Measurements from ENCODE around the gene EXD3.

The EXD3 gene

DNA sequence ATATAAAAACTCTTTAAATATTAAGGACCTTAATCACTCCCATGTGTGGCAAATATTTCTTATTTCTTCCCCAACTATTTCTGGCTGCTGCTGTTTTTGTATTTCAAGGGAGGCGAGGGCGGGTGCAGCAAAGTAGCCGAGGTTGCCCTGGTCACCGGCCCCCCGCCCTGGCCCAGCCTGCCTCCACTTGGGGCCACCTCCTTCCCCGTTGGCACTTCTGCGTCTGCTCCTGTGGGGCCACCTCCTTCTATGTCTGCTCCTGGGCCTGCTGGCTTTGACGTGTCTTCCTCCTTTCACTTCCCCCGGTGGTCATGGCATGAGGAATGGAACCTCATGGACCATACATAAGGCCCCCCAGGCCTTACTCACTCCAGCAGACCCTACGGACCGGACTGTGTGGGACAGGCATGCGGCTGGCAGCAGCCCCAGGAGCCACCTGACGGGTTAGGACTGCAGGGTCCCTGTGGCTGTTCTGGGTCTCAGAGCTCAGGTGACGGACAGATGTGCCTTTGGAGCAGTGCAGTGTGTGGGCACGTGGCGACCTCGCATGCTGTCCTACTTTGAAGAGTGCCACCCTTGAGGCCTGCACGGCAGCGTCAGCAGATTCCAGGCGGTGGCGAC lies 24.0 kb upstream of the EXD3 start:
- H3K4me3 ChIP-seq (ENCODE audit: low read length), result no peak overlapping the region
- TF ChIP-seq ZNF274 (IDR thresholded peaks at IDR 0.05; ENCODE audit: low read depth, low read length), result no peak

DNA sequence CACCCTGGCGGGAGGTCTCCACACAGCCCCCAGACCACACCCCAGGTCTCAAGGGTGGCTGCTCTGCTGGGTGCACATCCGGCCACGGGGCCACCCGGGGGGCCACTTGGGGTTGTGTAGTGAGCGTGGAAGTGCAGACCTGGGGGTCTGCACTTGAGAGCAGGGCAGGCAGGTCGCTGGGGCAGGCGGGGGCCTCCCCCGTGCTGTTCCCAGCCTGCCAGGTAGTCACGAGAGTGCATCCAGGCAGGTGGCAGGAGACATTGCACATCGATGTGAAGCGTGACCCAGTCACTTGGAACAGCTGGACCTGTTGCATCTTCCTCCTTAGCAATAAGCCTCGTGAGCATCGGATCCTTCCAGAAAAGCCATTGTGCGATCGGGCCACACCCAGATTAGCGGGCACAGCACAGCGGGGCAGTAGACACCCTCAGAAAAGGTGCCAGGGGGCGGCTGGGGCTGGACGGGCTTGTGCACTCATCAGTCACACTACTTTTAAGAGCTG lies 23.0 kb upstream of the EXD3 start:
- no peak for TF ChIP-seq ZNF274 (IDR thresholded peaks at IDR 0.05; ENCODE audit: low read depth, low read length)
- no peak overlapping the region for H3K4me3 ChIP-seq (ENCODE audit: low read length)

- no peak overlapping the region for H3K4me3 ChIP-seq (ENCODE audit: low read length)
- TF ChIP-seq ZNF274 (IDR thresholded peaks at IDR 0.05; ENCODE audit: low read depth, low read length), result no peak
These were observed 22.4 kb upstream of the EXD3 start for GRCh38 chr9:137445275-137445807.

GRCh38 chr9:137444106-137444790 lies 21.3 kb upstream of the EXD3 start:
- H3K4me3 ChIP-seq (ENCODE audit: low read length), result no peak overlapping the region
- TF ChIP-seq ZNF274 (IDR thresholded peaks at IDR 0.05; ENCODE audit: low read depth, low read length), result no peak

- H3K4me3 ChIP-seq (ENCODE audit: low read length), result no peak overlapping the region
- no peak for TF ChIP-seq ZNF274 (IDR thresholded peaks at IDR 0.05; ENCODE audit: low read depth, low read length)
These were observed 19.0 kb upstream of the EXD3 start for GRCh38 chr9:137441935-137442321.

DNA sequence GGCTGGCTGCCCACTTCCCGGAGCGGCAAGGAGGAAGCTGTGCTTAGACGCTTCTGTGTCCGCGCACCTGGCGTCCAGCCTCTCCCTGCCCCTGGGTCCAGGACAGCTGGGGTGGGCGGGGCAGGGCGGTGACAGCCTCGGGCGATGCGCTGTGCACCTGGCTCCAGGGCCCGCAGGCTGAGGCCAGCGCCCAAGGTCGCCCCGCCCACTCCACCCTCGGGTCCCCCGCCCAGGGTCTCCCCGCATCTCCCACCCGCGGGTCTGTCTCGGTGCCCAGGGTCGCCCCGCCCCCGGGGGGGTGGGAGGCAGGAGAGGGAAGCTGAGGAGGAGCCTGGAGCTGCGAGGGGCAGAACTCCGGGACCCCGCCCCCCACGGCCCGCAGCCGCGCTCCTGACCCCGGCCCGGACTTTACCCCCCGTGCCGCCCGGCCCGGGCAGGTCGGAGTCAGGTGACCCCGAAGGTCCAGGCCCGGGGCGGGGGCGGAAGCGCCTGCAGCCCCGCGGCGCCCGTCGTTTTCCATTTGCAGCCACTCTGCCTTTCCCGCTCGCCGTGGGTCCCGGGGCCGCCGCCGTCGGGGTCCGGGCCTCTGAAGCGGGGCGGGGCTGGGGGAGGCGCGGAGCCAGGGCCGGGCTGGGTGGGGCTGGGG lies 18.4 kb upstream of the EXD3 start, which contains the start of gene ENTPD8:
Gene ENTPD8, minus strand, starts transcription at position 69 of the 646 bp plus-strand sequence. CDS start 3,072 bp downstream, outside the sequence.
- H3K4me3 ChIP-seq (ENCODE audit: low read length), result no peak within 1 kb of the TSS
- no peak for TF ChIP-seq ZNF274 (IDR thresholded peaks at IDR 0.05; ENCODE audit: low read depth, low read length)

- no peak for TF ChIP-seq ZNF274 (IDR thresholded peaks at IDR 0.05; ENCODE audit: low read depth, low read length)
- H3K4me3 ChIP-seq (ENCODE audit: low read length), result no peak overlapping the region
These were observed 16.3 kb upstream of the EXD3 start for GRCh38 chr9:137439158-137439714.

DNA sequence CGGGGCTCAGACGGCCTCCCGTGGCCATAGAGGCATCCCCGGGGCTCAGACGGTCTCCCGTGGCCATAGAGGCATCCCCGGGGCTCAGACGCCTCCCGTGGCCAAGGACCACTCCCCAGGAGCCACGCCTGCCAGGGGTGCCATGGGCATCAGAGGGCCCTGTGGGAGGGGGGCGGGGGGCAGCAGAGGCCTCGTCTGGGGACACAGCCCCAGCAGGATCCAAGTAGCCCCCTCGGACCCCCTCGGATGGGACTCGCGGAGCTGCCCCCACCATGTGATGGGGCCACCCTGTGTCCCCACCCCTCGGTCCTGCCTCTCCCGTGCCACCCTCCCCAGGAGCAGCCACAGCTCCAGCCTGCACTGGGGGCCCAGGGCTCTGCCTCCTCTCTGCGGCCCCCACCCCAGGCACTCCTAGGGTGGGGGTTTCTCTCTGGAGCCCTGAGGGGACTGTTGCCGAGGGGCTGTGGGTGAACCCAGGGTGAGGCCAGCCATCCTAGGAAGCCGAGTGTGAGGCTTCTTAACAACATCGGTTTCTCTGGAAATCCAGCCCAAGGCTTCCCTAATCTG lies 15.7 kb upstream of the EXD3 start:
- no peak for TF ChIP-seq ZNF274 (IDR thresholded peaks at IDR 0.05; ENCODE audit: low read depth, low read length)
- H3K4me3 ChIP-seq (ENCODE audit: low read length), result no peak overlapping the region

DNA sequence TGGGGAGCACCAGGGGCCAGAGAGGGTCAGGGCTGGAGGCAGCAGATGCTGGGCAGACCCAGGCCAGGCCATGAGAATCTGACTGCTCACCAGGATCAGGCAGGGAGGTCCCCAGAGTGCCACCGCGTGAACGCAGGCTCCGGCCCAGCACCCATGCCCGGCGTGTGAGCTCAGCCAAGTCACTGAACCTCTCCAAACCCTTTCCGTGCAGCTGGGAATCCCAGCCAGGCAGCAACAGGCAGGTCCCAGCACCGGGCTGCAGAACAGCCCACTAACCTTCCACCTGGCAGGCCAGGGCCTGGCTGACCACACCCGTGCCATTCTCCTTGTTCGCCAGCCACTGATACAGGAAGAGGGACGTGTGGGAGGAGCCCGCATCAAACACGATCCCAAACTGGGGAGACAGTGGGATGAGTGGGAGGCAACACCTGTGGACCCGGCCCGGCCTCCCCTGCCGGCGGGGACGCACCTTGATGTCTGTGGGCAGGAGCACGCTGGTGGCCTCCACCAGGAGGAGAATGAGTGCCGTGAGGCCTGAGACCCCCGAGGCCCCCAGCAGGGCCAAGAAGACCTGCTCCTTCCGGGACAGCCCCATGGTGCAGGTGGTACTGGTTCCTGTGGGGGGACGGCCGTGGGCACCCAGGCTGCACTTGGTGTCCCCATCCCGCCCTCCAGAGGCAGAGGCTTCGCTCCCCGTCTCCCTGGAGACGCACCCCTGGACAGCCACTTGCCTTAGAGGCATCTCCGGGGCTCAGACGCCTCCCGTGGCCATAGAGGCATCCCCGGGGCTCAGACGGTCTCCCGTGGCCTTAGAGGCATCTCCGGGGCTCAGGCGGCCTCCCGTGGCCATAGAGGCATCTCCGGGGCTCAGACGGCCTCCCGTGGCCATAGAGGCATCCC lies 15.0 kb upstream of the EXD3 start:
- H3K4me3 ChIP-seq (ENCODE audit: low read length), result no peak overlapping the region
- TF ChIP-seq ZNF274 (IDR thresholded peaks at IDR 0.05; ENCODE audit: low read depth, low read length), result no peak

DNA sequence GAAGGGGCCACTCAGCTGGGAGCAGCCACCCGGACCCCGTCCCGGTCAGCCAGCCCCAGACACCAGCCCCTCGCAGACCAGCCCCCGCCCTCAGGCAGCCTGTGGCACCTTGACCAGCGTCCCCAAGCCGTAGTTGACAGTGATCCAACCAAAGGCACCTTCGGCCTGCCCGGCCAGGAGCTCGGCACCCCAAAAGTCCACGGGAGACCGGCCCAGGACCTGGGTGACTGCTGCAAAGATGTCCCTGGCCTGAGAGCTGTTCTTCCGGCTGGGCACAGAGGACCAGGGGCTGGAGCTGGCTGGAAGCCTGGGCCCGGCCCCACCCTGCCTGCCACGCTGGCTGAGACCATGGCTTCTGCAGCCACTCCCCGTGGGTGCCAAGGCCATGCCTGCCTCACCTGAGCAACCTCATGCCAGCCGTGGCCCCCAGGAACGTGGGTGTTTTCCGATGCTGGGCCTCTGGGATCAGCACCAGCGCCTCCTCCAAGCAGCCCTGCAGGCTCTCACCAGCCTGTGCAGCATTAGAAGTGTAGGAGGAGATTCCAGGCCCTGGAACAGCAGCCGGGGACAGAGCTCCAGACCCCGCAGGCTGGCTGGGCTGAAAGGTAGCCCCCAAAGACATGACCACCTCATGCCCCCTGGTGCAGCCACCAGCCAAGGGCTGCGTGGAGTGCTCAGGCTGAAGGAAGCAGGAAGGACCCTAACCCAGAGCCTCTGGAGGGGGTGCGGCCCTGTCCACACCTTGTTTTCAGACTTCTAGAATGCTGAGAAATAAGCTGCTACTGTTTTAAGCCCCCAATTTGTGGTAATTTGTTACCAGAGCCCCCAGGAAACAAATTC lies 14.0 kb upstream of the EXD3 start:
- no peak overlapping the region for H3K4me3 ChIP-seq (ENCODE audit: low read length)
- no peak for TF ChIP-seq ZNF274 (IDR thresholded peaks at IDR 0.05; ENCODE audit: low read depth, low read length)

DNA sequence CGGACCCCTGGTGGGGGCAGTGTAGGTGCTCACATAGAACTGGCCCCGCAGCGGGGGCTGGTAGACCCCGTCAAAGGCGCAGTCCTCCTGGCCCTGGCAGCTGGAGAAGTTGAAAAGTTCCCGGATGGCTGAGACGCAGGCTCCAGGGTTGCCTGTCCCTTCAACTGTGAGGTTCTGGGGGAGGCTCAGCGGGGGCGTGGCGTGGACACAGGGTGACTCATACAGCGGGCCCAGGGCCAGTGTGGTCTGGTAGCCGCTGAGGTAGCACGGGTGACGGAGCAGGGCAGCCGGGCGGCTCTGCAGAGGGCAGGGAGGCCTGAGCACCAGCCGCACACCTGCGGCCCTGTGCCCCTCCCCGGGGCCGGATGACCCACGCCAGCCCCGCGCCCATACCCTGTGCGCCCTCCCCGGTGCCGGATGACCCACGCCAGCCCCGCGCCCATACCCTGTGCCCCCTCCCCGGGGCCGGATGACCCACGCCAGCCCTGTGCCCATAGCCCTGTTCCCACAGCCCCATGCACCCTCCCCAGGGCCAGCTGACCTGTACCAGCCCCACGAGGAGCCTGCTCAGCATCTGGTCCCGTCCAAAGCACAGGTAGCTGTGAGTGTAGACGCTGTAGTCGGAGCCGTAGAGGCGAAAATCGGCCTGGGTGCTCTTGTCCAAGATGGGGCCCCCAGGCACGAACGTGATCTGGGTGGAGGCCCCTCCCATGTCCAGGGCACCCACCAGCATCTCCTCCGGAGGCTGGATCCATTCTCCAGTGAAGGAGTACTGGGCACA lies 13.2 kb upstream of the EXD3 start:
- no peak overlapping the region for H3K4me3 ChIP-seq (ENCODE audit: low read length)
- no peak for TF ChIP-seq ZNF274 (IDR thresholded peaks at IDR 0.05; ENCODE audit: low read depth, low read length)

Measured in GM08714 (cell line).